IPS DF 4.7 (cell line): ENCODE results near the gene RNF212.
"Not testable (repeated sequence)": the region's sequence is repeated elsewhere in the genome, so short reads cannot be mapped to it uniquely, and the experiment has no call there.

Source experiments
- DNase-seq: peaks from one replicate; pipeline ENCODE4 v3.0.0-alpha.2; 2013; ENCODE audit warnings: low spot score; ENCODE audit errors: extremely low read depth

RNF212 gene

GRCh38 chr4:1113311-1114009 lies at the start of gene RNF212:
Gene RNF212 (minus strand): TSS chr4:1113564. CDS start chr4:1113464, 100 bp downstream.
- DNase-seq, result no peak

- no peak for DNase-seq
These were observed 47.0 kb upstream of the RNF212 start for GRCh38 chr4:1160351-1160750.

- DNase-seq, result no peak
These were observed 42.7 kb upstream of the RNF212 start for GRCh38 chr4:1156069-1156468.

- no peak for DNase-seq
These were observed 42.0 kb upstream of the RNF212 start for GRCh38 chr4:1155314-1155713.

GRCh38 chr4:1154523-1155182 lies 41.3 kb upstream of the RNF212 start:
- no peak for DNase-seq

GRCh38 chr4:1154126-1154522 lies 40.8 kb upstream of the RNF212 start:
- DNase-seq, result no peak

- DNase-seq, result no peak
These were observed 40.3 kb upstream of the RNF212 start for GRCh38 chr4:1153567-1154090.

GRCh38 chr4:1152290-1152689 lies 38.9 kb upstream of the RNF212 start:
- DNase-seq, result no peak

GRCh38 chr4:1151541-1151940 lies 38.2 kb upstream of the RNF212 start:
- DNase-seq, result no peak

- no peak for DNase-seq
These were observed 37.5 kb upstream of the RNF212 start for GRCh38 chr4:1150875-1151274.

GRCh38 chr4:1139860-1140259 lies 26.5 kb upstream of the RNF212 start:
- no peak for DNase-seq

- DNase-seq, result no peak
These were observed 24.5 kb upstream of the RNF212 start for GRCh38 chr4:1137850-1138249.

- no peak for DNase-seq
These were observed 23.9 kb upstream of the RNF212 start for GRCh38 chr4:1137063-1137776.

- no peak for DNase-seq
These were observed 22.7 kb upstream of the RNF212 start for GRCh38 chr4:1136048-1136447.

- DNase-seq, result no peak
These were observed 19.7 kb upstream of the RNF212 start for GRCh38 chr4:1133033-1133432.

GRCh38 chr4:1130316-1131186 lies 17.2 kb upstream of the RNF212 start:
- DNase-seq, result no peak

GRCh38 chr4:1126506-1126905 lies 13.1 kb upstream of the RNF212 start:
- no peak for DNase-seq

GRCh38 chr4:1125466-1125865 lies 12.1 kb upstream of the RNF212 start:
- DNase-seq, result not testable (repeated sequence)

- no peak for DNase-seq
These were observed 11.5 kb upstream of the RNF212 start for GRCh38 chr4:1124818-1125217.

GRCh38 chr4:1122505-1122904 lies 9.1 kb upstream of the RNF212 start:
- no peak for DNase-seq

- DNase-seq, result no peak
These were observed 3.5 kb upstream of the RNF212 start for GRCh38 chr4:1116838-1117237.
